Measurements from ENCODE around the gene CIITA.
A peak's percentile ranks its signal among the peaks of the same experiment; 100 is the strongest.
"Not testable (repeated sequence)": the region's sequence is repeated elsewhere in the genome, so short reads cannot be mapped to it uniquely, and the experiment has no call there.

Gene CIITA

GRCh38 chr16:10957771-10958482 lies 80.9 kb downstream of the CIITA start:
- DNase-seq: no peak

DNA sequence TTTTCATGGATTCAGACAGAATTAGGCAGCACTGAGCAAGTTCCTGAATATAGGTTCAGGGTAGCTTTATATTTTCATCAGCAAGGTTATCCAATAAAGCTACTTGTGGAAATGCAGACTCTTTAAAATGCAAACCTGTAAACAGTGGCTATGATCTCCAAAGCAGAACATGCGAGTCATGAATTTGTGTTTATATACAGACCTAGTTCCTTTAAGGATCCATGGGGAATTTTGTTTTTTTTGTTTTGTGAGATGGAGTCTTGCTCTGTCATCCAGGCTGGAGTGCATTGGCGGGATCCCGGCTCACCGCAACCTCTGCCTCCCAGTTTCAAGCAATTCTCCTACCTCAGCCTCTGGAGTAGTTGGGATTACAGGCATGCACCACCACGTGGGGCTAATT lies 82.2 kb downstream of the CIITA start:
- no peak for DNase-seq

DNA sequence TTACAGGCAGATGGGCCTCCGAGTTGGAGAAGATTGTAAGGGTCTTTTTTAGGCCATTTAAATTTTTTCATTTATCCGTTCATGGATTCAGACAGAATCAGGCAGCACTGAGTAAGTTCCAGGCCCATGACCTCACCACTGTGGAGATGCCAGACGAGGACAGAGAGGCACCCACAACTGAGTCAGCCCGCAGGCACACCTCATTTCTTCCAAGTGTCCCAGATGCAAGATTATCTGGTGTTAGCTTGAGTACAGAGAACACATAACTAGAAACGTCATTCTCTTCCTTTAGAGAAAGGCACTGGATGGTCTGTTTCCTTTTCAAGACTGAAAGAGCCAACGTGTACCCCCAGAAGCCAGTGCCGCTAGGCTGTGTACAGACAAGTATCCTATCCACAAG lies 84.2 kb downstream of the CIITA start:
- DNase-seq: no peak

DNA sequence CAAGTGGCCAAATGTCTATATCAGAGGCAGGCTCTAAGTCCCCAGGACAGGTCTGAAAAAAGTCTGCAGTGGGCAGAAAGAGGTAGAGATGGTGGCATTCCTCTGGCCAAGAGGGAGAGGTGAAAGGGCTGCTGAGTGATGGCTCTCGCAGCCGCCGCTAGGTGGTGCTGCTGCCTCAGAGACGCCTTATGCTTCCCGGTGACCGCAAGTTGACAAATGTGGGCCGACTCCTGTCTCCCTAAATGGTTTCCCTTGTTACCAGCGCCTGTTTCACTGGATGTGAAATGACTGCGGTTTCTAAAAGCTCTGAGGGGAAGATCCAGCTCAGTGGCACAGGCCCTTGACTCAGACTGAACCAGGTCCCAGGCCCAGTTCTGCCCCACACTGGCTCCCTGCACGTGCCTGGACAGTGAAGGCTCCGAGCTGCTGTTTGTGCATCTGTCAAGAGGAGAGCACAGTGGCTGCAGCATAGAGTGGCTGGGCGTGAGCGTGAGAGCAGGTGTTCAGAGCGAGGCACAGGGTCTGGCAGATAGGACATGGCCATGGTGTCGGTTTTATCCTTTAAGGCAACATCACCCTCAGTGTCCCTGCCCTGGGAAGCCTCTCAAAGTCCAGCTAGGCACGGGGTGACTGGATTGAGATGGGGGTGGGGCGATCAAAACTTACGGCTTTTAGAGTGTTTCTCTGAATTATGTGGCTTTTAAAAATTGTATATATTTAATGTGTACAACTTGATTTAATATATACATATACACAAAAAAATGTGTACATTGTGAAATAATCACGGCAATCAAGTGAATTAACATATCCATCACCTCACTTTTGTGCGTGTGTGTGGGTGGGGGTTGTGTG lies 87.3 kb downstream of the CIITA start:
- DNase-seq: peak; percentile 67 to 75

DNA sequence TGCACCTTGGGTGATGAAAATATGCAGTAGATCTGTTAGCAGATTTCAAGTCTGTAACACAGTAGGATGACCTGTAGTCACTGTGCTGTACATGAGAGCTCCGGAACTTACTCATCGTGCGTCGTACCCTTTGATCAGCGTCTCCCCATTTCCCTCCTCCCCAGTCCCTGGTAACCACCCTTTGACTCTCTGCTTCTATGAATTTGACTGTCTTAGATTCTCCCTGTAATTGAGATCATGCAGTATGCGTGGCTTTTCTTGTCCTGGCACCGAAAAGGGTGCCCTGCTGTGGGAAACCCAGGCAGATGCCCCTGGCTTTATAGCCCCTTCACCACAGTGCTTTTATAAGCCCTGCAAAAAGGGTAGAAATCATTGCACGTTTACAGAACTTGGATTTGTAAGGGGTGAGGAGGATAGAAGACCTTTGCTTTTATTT lies 87.9 kb downstream of the CIITA start:
- DNase-seq: no peak

DNA sequence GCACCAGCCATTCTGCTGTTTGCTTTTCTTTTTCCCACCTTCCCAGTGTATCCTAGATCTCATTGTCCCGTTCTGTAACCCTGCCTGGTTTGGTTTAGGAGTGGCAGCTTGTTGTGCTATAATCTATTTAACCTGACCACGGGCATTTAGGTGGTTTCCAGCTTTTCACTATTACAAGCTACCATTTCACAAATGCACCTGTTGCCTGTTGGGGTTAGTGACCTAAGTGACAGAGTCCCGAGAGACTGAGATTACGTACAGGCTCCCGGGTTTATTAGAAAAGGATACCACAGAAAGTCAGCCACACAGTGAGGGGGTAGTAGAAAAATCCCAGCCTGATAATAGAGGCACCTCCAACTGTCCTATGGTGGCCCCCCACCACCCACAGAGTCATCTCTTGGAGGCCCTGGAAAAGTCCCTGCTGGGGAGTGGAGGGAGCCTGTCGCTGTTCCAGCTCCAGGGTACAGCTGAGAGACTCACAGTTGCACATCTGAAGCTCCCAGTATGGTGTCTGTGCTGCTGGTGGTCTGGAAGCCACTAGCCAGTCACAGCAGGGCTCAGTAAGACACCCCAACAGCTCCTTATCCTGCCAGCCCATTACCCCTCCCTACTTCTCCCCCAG lies 88.5 kb downstream of the CIITA start:
- DNase-seq: no peak

DNA sequence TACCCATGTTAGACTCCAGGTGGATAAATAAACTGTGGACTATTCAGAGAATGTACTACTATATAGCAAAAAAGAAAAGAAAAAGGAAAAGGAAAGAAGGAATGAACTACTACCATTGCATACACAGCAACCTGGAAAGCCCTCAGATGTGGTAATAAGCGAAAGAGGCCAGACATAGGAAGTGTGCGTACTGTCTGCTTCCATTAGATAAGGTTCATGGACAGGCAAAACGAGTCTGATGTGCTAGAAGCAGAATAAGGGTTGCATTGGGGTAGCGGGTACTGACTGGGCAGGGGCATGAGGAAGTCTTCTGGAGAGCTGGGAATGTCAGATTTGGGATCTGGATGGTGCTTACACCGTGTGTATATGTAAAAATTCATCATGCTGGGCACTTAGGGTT lies 89.1 kb downstream of the CIITA start:
- DNase-seq: no peak

DNA sequence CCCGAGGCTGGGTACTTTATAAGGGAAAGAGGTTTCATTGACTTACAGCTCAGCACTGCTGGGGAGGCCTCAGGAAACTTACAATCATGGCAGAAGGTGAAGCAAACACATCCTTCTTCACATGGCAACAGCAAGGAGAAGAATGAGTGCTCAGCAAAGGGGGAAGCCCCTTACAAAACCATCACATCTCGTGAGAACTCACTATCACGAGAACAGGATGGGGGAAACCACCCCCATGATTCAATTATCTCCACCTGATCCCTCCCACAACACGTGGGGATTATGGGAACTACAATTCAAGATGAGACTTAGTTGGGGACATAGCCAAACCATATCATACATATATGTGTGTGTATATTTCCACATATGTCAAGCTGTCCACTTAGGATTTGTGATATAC lies 89.6 kb downstream of the CIITA start:
- DNase-seq: not testable (repeated sequence)

DNA sequence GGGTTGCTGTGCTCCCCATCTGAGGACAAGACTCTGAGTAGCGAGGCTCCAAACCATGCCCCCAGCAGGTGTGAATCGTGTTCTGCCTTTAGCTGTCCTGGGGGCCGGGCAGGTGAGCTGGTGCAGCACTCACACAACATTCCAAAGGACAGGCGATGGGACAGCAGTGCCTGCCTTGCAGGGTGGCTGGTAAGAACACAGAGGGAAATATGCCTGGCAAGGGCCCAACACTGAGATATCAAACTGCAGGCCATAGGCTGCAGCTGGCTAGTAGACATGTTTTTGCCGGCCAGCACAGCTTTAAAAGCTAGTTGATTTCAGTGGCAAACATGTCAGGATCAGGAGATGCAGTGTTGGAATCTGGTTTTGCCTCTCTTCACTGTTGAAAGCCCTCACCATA lies 91.0 kb downstream of the CIITA start:
- no peak for DNase-seq

GRCh38 chr16:10968498-10968897 lies 91.5 kb downstream of the CIITA start:
- DNase-seq: no peak

- DNase-seq: no peak
Observed at GRCh38 chr16:10969615-10970014, 92.6 kb downstream of the CIITA start.

DNA sequence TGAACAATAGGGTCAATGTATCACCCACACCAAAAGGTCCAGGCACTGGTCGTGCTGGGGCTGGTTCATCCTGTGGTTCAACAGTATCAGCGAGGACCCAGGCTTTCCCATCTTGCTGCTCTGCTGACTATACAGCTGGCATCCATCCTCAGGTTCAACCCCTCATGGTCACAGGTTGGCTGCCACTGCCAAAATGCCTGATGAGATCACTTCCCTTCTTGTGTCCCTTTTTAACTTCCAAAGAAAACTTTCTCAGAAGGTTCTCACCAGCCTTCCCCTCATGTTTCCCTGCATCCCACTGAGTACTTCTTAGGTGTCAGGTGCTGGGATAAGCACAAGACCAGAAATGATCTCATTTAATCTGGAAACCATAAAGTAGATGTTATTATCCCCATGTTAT lies 93.1 kb downstream of the CIITA start:
- no peak for DNase-seq

DNA sequence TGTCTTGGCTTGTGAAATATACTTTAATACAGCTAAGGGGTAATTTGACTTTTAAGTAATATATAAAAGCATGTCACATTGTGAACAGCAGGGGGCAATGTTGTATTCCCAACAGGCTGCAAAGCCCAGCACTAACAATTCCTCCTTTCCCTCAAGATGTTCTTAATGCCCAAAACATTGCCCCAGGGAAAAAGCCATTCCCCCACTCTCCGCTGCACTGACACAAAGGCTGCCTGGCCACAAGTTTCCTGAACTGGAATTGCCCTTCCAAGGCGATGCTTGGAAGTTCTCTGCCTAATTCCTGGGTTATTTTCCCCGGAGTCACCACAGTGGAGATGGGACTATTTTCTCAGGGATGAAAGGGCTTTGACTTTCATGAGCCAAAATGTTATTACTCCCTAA lies 94.6 kb downstream of the CIITA start:
- peak; percentile 22 to 74 for DNase-seq

DNA sequence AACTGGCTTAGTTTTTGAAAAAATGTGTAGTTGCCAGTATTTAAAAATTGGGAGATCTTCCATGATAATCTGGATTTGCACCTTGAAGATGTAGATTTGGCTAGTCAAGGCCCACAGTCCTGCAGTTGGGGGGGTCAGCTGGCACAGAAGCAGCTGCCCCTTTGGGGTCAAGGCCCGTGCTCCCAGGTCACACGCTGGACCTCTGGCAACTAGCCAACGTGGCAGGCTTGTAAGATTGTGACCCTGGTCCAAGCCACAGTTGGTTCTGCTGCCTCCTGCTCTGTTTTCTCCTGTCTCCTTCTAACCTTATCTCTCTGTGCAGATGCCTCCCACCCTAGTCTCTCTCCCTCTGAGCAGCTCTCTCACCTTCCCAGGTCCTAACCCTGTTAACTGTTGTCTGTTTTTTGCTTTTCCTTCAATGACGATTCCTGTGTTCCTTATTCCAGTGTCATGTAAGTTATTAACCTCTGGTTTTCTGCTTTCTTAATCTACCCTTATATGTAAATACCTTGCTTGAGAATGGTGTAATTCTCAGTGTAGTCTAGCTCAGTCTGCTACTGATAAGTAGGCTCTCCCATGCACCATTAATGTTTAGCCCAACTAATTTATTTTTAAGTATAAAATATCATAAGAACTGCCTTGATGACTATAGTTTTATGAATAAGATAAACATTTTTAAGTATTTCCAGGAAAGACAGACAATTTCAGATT lies 95.3 kb downstream of the CIITA start:
- no peak for DNase-seq

- no peak for DNase-seq
Observed at GRCh38 chr16:10972819-10973464, 95.9 kb downstream of the CIITA start.

- no peak for DNase-seq
Observed at GRCh38 chr16:10976634-10977033, 99.6 kb downstream of the CIITA start.

GRCh38 chr16:10978124-10978523 lies 101.1 kb downstream of the CIITA start:
- DNase-seq: no peak

DNA sequence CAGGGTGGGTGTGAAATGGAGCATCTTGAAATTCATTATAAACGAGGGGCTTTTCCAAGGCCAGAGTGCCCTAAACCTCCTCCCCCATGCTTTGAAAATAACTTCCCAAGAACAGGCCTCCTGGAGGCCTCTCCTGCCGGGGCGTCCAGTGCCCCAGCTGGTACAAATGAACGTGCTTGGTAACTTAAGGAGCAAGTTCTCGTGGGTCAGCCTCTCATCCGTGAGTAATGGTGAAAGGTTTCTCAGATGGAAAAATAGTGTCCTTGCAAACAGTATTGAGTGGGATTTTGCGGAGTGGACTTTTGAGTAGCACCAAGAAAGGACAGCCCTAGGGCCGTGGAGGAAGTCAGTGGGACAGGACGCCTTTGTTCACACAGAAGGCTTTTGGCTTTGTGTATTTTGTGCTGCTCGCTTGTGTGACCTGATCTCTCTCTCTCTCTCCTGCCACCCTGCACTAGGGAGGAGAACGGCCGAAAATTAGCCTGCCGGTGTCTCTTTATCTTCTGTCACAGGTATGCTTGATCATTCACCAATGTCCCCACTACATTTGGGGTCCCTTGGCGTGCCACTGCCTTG lies 102.0 kb downstream of the CIITA start:
- DNase-seq: no peak

GRCh38 chr16:10979717-10980601 lies 103.0 kb downstream of the CIITA start:
- DNase-seq: peak; percentile 24 to 30

DNA sequence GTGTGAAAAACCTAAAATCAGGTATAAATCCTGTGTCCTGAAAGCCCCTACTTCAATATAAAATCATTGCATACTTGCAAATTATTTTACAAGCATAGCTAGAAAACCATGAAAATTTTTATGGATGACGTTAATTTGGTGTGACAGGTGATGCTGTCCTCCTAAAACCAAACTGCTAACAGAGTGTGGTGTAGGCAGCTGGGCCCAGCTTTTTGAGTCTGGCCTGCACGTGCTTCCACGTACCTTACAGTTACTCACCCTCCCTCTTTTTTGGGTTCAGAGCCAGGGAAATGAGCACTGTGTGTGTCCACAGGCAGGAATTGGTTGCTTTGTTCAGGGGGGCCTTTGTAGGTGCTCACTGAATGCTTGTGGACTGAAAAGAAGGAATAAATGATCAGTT lies 103.8 kb downstream of the CIITA start:
- DNase-seq: no peak

- no peak for DNase-seq
Observed at GRCh38 chr16:10981697-10982216, 104.8 kb downstream of the CIITA start.

All from hippocampal formation (tissue), 2 donors.